ENCODE results near the gene MFSD8.
"Not testable (repeated sequence)": the region's sequence is repeated elsewhere in the genome, so short reads cannot be mapped to it uniquely, and the experiment has no call there.

MFSD8 gene

GRCh38 chr4:127931836-127932235 is 33.1 kb downstream of the MFSD8 start:
- DNase-seq = not testable (repeated sequence)

GRCh38 chr4:127930175-127930574 is 34.8 kb downstream of the MFSD8 start:
- DNase-seq = no peak

GRCh38 chr4:127925720-127926119 is 39.3 kb downstream of the MFSD8 start:
- DNase-seq = not testable (repeated sequence)

- no peak for DNase-seq
These were observed 42.7 kb downstream of the MFSD8 start for GRCh38 chr4:127922226-127922625.

- no peak for DNase-seq
These were observed 44.5 kb downstream of the MFSD8 start for GRCh38 chr4:127920521-127920920.

- DNase-seq = no peak
These were observed 47.8 kb downstream of the MFSD8 start for GRCh38 chr4:127917151-127917550.

GRCh38 chr4:127916512-127916911 is 48.5 kb downstream of the MFSD8 start:
- DNase-seq = no peak

- DNase-seq = no peak
These were observed 59.9 kb downstream of the MFSD8 start for GRCh38 chr4:127905029-127905428.

- not testable (repeated sequence) for DNase-seq
These were observed 65.3 kb downstream of the MFSD8 start for GRCh38 chr4:127899682-127900081.

GRCh38 chr4:127896528-127896927 is 68.4 kb downstream of the MFSD8 start:
- no peak for DNase-seq

GRCh38 chr4:127896069-127896468 is 68.9 kb downstream of the MFSD8 start:
- no peak for DNase-seq

- DNase-seq = no peak
These were observed 75.1 kb downstream of the MFSD8 start for GRCh38 chr4:127889903-127890302.

- DNase-seq = no peak
These were observed 76.4 kb downstream of the MFSD8 start for GRCh38 chr4:127888559-127888958.

- no peak for DNase-seq
These were observed 83.5 kb downstream of the MFSD8 start for GRCh38 chr4:127881563-127881864.

GRCh38 chr4:127880763-127881562 is 84.0 kb downstream of the MFSD8 start, which contains the start of gene PLK4:
Gene PLK4 (plus strand): TSS chr4:127880893. CDS start chr4:127881135, 242 bp downstream.
- peak; percentile 88 for DNase-seq

- no peak for DNase-seq
These were observed 89.2 kb downstream of the MFSD8 start for GRCh38 chr4:127875791-127876190.

- no peak for DNase-seq
These were observed 94.3 kb downstream of the MFSD8 start for GRCh38 chr4:127870688-127871087.

GRCh38 chr4:127870281-127870680 is 94.7 kb downstream of the MFSD8 start:
- no peak for DNase-seq

GRCh38 chr4:127868196-127868595 is 96.8 kb downstream of the MFSD8 start:
- DNase-seq = no peak
